Central memory CD4-positive, alpha-beta T cell (primary cell): Measurements from ENCODE around the gene OTUD5.
"Not testable (repeated sequence)": the region's sequence is repeated elsewhere in the genome, so short reads cannot be mapped to it uniquely, and the experiment has no call there.

ENCODE experiments used
- DNase-seq: peaks from one replicate; pipeline ENCODE4 v3.0.0; 2022

The OTUD5 gene

DNA sequence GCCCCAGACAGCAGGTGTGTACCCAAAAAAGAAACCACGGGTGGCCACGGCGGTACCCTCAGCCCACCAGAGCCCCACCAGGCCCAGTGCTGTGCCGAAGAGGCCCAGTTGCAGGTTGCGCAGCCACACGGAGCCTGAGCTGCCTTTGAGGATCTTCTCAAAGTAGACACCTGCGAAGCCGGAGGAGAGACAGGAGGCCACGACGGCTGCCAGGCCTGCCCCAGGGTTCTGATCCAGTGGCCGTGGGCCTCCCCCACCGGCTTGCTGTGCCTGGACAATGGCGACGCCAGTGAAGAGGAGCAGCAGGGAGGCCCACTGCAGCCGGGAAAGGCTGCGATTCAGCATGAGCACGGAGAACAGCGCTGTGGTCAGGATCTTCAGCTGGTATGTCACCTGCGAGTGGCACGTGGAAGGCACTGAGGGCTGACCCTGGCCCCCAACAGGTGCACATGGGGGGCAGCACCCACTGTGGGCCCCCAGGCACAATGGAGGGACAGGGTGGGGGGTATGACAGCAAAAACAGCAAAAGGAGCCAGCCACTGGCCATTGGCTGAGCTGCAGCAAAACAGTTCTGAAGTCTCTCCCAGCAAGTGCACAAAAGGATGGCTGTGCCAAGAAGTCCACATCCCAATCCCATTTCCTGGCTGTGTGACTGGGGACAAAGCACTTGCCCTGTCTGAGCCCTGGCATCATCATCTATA, 52.2 kb downstream of the OTUD5 start:
- DNase-seq, result no peak

DNA sequence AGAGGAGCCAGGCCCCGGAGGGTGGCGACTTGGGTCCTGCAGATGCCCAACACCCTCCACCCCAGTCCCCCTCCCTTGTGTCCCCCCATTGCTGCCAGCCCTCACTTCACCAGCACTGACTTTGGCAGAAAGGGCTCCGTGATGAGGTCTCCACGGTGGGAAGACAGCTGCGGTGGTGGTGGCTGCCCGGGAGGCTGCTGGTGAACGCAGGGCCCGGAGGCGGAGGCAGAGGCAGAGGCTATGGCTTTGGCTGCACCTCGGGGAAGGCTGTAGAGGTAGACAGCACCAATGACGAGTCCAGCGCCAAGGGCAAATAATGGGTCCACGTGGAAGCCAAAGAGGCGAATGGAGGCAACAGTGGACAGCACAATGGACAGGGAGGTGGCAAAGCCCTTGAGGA, 52.8 kb downstream of the OTUD5 start:
- DNase-seq, result no peak

DNA sequence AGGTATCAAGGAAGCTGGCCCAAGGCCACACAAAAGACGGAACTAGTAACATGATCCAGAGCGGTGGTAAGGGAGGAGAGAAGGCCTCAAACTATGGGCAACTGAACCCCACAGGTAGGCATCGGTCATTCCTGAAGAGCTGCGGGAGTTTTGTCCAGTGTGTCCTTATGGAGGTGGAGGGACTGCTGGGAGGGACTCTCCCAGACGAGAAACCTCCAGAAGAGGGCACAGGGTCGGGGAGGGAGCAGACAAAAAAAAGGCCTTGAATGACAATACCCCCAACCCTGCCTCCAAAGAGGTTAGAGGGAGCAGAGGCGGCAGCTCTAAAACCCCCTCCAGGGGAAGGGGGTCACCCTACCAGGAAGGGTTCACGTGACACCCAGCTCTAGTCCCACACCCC, 53.2 kb downstream of the OTUD5 start:
- no peak for DNase-seq

DNA sequence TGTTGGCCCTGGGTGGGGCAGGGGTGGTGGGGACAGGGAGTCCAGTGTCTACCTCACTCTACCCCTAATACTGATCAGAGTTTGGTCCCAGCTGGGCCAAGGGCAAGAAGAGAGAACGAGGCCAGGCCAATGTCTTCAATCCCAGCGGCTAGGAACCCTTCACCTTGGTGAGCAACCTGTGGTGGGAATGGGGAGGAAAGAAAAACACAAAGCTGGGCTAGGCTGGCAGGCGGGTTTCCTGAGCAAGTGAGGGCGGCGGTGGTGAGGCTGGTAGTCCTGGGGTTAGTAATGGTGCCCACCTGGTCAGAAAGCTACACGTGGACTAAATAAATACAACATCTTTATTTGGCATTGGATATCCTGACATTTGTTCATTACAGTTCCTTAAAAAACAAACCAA, 54.1 kb downstream of the OTUD5 start:
- DNase-seq, result no peak

DNA sequence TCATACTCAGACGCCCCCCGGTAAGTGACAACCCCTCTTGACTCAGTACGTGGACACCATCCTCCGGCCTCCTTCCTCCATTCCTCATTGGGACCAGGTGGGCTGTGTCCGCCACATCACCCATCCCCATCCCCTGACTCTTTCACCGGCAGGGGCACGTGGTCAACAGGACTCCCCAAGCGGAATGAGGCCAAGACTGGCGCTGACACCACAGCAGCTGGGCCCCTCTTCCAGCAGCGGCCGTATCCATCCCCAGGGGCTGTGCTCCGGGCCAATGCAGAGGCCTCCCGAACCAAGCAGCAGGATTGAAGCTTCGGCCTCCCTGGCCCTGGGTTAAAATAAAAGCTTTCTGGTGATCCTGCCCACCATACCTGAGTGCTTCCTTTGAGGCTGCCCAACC, 54.6 kb downstream of the OTUD5 start:
- DNase-seq, result no peak

DNA sequence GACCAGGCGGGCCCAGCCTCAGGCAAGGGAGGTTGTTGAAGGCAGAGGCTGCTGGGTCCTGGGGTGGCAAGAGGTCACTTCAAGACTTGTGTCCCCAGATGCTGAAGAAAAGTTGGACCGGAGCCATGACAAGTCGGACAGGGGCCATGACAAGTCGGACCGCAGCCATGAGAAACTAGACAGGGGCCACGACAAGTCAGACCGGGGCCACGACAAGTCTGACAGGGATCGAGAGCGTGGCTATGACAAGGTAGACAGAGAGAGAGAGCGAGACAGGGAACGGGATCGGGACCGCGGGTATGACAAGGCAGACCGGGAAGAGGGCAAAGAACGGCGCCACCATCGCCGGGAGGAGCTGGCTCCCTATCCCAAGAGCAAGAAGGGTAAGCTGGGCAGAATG, 55.3 kb downstream of the OTUD5 start:
- no peak for DNase-seq

DNA sequence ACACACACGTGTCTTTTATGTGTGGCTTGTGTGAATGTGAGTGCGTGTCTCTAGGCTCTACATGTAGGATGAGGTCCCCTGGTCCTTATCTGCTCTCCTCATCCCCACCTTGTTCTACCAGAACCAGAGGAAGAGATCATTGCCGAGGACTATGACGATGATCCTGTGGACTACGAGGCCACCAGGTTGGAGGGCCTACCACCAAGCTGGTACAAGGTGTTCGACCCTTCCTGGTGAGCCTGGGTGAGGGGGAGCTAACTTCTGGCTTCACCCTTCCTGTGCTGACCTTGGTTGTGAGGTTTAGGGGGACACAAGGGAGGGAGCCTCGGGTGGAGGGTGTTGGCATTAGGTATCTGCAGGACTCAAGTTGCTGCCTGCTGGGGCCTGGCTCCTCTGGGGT, 56.3 kb downstream of the OTUD5 start:
- no peak for DNase-seq

DNA sequence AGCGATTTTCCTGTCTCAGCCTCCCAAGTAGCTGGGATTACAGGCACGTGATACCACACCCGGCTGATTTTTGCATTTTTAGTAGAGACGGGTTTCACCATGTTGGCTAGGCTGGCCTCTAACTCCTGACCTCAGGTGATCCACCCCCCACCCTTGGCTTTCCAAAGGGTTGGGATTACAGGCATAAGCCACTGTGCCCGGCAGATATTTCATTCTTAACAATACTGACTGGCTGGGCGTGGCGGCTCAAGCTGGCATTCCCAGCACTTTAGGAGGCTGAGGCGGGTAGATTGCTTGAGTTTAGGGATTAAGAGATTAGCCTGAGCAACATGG, 58.4 kb downstream of the OTUD5 start:
- DNase-seq, result no peak

DNA sequence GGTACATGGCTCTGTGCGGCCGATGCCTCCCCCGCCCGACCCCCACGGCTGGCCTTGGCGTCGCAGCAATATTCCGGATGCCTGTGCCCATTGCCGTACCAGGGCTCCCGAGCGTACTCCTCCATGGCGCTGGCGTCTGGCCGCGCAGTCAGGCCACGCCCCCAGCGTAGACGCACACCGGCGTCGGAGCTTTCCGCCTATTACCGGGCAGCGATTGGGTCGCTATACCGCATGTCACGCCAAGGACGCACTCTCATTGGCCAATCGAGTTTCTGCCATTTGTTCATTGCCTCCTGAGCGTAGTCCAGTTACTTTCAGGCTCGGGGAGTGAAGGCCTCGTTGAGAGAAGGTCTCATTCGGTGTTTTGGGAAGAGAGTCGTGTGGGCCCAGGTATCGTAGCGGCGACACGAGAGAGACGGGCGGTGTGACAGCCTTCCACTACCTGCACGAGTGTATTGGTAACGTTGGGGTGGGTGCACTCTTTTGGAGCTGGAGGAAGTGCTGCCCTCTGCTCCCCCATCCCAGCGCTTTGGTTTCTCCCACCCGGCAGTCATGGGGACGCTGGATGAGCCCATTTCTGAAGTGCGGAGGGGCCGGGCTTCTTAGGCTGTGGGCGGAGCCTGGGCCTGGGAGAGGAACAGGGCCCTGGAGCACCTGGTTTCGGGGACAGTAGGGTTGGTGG, 59.6 kb downstream of the OTUD5 start, which contains the start of the genes PQBP1 and TIMM17B:
Gene PQBP1 (plus strand): TSS at position 306 of the 682 bp plus-strand sequence. CDS start 580 bp downstream, outside the sequence.
Gene TIMM17B (minus strand): TSS at position 144 of the 682 bp plus-strand sequence. CDS start 19 bp downstream, at position 125.
- peak; percentile 90 for DNase-seq

DNA sequence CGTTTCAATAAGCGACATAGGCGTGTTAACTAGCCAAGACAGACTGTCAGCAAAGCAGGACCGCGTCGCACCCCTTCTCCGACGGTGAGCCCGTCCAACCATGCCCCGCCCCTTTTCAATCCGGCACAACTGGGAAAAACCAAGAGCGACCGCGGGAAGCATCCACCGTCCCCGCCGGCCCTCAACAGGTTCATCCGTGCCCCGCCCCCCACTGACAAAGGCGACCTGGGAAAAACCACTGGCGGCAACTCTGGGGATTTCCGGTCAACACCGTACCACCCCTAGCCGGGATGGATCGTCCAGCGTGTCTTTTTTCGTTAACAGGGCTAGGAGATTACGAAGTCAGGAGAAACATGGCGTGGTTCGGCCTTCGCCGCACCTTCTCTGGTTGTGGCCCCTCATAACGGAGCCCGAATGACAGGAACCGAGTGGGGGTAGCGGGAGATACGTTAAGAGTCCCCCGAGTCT, 60.2 kb downstream of the OTUD5 start:
- peak; percentile 53 for DNase-seq

DNA sequence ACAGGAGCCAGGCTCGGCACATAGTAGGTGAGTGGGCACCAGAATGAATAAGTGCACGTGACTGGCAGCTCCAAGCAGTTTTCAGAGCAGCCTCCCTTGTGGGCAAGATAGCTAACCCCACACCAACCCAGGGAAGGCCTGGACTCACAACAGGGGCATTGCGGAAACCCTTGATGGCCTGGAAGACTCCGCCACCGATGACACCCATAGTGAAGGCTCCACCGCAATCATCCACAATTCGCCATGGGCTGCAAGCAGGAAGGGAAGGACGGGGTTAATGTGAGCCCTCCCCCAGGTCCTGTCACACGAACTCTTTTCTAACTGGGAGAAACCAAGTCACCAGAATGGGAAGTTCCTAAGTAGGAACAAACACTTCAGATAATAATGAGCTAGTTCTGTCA, 60.8 kb downstream of the OTUD5 start:
- no peak for DNase-seq

DNA sequence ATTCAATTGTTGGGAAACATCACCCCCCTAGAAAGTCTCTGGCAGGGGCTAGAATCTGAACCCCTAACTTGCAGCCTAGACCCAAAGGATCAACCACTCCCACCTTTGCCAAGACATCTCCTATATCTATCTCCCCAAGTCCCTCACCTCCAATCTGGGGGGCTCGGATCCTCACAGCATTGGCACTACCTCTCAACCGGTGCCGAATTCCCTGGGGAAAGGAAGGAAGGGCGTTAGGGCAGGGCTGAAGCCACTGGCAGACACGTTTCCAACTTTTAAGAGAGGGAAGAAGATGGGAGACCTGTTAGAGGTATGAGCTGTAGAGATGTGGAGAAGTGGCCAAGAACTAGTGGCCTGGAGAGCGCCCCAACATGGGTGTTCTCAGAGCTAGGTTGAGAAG, 62.5 kb downstream of the OTUD5 start:
- DNase-seq, result no peak

DNA sequence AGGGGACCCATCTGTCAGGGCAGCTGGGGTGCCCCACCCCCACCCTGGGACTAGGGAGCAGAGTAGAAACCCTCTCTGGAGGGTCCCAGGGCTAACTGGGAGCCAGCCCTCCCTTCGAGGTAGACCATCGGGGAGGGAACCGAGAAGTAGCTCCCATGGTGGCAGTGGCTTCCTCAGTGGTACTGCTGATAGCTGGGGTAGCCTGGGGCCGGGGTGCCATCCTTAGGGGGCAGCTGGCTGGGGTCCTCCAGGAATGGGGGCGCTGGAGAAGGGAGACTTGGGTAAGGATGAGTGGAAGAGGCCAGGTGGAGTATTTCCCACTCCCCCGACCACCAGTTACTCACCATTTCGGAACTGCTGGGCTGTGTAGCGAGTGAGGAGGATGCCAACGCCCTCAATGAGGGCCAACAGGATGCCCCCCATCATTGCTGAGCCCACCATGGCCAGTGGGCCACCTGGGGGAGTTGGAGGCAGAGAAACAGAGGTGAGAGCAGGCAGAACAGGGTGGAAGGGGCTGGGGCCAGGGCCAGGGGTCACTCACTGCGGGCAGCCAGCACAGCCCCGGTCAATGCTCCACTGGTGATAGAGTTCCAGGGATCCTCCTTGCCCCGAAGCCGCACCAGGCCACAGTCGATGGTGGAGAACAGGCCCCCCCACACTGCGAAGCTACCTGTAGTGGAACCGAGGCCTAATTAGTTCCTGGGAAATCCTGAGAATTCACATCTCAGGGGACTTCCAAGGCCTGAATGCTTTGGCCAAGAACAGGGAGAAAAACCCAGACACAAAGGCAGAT, 63.7 kb downstream of the OTUD5 start:
- DNase-seq, result no peak

DNA sequence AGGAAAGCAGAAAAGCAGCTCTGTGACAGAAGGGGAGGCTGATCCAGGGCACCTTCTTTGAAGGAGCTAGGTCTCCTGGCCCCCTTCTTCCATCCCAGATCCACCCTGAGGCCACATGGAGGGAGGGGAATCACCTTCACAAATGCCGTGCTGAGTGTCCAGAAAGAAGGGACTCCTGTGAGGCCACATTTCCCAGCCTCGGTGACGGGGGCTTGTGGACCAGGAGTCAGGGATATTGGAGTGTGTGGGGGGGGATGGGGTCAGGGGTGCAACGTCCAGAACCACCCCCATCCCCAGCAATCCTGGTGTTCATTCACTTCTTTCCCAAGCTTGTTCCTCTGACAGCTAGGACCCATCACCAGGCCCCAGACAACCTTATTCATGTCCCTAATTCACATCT, 64.5 kb downstream of the OTUD5 start:
- no peak for DNase-seq

DNA sequence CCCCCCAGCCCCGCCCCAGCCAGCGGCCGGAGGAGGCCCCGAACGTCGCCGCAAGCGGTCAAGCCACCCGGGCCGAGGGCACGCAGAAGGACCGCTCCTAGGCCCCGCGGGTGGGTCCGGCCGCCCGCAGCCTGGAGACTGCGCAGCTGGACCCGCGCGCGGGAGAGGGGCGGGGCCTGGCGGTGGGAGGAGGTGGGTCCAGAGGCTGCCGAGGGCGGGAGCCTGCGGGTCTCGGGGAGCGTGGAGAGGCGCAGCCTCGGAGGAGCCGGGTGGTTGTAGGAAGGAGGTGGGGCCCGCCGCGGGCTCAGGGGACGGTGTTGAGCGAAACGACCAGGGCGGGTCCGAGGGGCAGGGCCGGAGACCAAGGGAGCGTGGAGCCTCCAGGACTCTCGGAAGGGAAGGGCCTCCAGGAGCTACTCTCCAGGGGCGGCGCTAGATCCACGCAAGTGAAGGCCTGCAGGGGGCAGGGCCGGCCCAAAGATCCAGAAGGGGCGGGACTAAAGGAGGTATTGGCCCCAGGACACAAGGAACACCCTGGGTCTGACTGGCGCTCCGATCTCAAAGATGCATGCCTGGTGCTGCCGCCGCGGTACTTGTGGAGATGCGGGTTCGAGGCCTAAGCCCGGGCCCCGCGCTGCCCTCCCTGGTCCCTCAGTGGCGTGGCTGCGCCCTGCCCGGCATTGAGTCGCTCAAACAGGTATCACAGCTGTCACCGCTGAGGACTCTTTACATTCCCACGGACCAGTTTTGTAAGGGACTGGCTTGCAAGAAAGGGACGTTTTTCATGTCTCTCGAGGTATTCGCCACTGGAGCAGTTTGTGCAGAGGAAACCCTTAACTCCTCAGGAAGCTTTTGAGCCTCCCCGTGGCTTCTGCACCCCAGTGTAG, 65.8 kb downstream of the OTUD5 start:
- DNase-seq, result peak; percentile 73

DNA sequence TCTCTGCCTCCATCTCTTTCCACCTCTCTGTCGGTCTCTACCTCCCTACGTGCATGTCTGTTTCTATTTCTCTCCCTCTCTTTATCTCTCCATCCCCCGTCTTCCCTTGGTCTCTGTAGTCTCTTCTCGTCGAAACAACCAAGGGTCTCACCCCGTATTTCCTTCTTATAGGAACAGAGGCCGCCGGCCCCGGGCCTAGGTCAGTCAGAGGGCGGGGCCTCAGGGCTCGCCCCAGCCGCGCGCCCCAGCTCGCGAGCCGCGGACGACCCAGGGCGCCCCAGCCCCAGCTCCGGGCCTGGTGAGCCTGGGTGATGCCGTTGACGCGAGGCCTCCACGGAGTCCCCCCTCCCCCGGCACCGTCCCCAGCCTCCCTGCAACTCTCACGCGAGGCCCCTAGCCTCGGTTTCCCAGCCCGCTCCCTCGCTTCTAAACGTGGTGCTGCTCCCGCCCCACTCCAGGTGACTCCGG, 66.4 kb downstream of the OTUD5 start:
- DNase-seq, result no peak

DNA sequence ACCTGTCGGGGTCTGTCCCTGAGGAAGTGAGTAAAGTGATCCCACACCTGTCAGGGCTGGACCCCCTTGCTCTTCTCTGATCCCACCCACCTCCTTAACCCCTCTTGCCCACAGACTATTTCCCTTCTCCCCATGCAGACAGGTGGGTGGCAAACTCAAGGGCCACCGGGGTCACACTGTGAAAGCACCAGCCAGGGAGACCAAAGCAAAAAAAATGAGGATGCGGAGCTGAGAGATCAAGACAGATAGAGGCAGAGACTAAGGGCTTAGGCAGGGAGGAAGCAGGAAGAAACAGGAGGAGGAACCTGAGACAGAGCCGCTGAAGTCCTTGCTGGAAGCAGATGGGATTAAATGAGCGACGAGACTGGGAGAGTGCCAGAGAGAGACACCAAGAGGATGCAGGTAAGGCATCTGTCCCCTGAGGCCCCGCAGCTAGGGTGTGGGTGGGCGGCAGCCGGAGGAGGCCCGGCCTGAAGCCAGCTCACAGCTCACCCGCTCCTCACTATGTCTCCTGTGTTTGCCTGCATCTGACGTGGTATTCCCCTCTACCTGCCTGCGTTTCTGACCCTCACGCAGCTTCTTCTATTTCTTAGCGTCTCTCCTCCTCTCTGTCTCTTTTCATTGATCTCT, 67.0 kb downstream of the OTUD5 start:
- no peak for DNase-seq

DNA sequence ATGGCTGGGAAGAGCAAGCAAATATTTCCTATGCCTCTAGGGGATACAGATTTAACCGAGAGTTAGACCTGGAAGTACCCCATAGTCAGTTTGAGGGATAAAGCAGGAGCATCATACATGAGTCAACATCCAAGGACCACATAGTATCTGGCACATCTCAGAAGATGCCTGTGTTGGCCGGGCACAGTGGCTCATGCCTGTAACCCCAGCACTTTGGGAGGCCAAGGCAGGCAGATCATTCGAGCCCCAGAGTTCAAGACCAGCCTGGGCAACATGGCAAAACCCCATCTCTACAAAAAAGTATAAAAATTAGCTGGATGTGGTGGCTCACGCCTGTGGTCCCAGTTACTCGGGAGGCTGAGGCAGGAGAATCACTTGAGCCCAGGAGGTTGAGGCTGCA, 70.8 kb downstream of the OTUD5 start:
- not testable (repeated sequence) for DNase-seq

DNA sequence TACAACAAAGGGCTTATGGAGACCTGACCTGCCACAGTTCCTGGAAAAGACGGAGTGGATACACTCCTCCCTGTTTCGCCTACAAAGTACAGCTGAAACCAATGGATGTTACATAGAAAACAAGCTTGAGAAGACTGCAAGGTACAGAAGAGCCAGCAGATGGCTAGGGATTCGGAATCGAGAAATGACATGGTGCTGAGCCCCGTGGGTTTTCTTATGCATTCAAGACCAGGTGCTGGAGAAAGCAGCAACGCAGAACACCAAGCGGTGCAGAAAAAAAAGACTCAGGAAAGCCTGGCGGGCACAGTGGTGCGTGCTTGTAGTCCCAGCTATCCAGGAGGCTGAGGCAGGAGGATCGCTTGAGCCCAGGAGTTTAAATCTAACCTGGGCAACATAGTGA, 73.7 kb downstream of the OTUD5 start:
- DNase-seq, result no peak

DNA sequence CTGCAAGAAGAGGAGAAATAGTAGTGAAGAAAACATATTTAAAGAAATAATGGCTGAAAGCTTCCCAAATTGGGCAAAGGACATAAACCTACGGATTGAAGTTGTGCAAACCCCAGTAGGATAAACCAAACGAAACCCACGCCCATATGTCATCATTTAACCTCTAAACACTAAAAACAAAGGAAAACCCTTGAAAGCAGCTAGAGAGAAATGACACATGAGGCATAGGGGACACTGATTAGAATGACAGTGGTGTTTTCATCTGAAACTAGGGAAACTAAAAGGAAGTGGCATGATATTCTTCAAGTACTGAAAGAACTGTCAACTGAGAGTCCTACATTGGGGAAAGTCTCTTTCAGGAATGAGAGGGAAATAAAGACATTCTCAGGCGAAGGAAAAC, 80.5 kb downstream of the OTUD5 start:
- DNase-seq, result not testable (repeated sequence)
